HEK293T (cell line): Measurements from ENCODE around the gene PLAGL1.

Experiments used
- CTCF ChIA-PET: fragments of 350-600 bp; formaldehyde crosslinking; extraction: SDS; loops from one replicate; lab custom pipeline; 2021; ENCODE audit warnings: antibody characterized with exemption, inconsistent platforms; lab: Yijun Ruan, JAX
- POLR2A ChIA-PET: fragments of 350-600 bp; formaldehyde crosslinking; extraction: SDS; loops from one replicate; lab custom pipeline; 2020; ENCODE audit warnings: antibody characterized with exemption, inconsistent platforms; lab: Yijun Ruan, JAX
- DNase-seq: peaks from one replicate; pipeline ENCODE4 v3.0.0; 2012; ENCODE audit warnings: mixed read lengths; ENCODE audit errors: extremely low spot score
- ARNT ChIP-seq: fragments of 450-650 bp; IDR thresholded peaks from 2 replicates; pipeline ENCODE4 v1.6.1; 2017; ENCODE audit warnings: mild to moderate bottlenecking
- BHLHE40 ChIP-seq: fragments of 450-650 bp; IDR thresholded peaks from 2 replicates; pipeline ENCODE4 v1.6.1; 2016; ENCODE audit warnings: mild to moderate bottlenecking, moderate library complexity, borderline replicate concordance
- CTBP1 ChIP-seq: fragments of 450-650 bp; IDR thresholded peaks from 2 replicates; pipeline ENCODE4 v1.6.1; 2016; ENCODE audit warnings: borderline replicate concordance
- ELF4 ChIP-seq: fragments of 450-650 bp; IDR thresholded peaks from 2 replicates; pipeline ENCODE4 v1.6.1; 2017; ENCODE audit warnings: antibody characterized with exemption
- FOXA1 ChIP-seq: fragments of 450-650 bp; IDR thresholded peaks from 2 replicates; pipeline ENCODE4 v1.6.1; 2016; ENCODE audit warnings: mild to moderate bottlenecking
- FOXK2 ChIP-seq: fragments of 450-650 bp; IDR thresholded peaks from 2 replicates; pipeline ENCODE4 v1.6.1; 2016; ENCODE audit warnings: mild to moderate bottlenecking
- FOXM1 ChIP-seq: fragments of 450-650 bp; IDR thresholded peaks from 2 replicates; pipeline ENCODE4 v1.6.1; 2017; ENCODE audit warnings: mild to moderate bottlenecking, borderline replicate concordance
- HDGF ChIP-seq: fragments of 450-650 bp; IDR thresholded peaks from 2 replicates; pipeline ENCODE4 v1.6.1; 2017; ENCODE audit warnings: antibody characterized with exemption, borderline replicate concordance
- L3MBTL2 ChIP-seq: fragments of 450-650 bp; conservative IDR thresholded peaks from 2 replicates; pipeline ENCODE4 v1.6.1; 2016; ENCODE audit warnings: mild to moderate bottlenecking
- LEF1 ChIP-seq: fragments of 450-650 bp; IDR thresholded peaks from 2 replicates; pipeline ENCODE4 v1.6.1; 2017; ENCODE audit warnings: mild to moderate bottlenecking, borderline replicate concordance
- NFRKB ChIP-seq: fragments of 450-650 bp; IDR thresholded peaks from 2 replicates; pipeline ENCODE4 v1.6.1; 2016; ENCODE audit warnings: mild to moderate bottlenecking, moderate library complexity
- SP1 ChIP-seq: fragments of 450-650 bp; IDR thresholded peaks from 2 replicates; pipeline ENCODE4 v1.6.1; 2017
- SUZ12 ChIP-seq: fragments of 450-650 bp; IDR thresholded peaks from 2 replicates; pipeline ENCODE4 v1.6.1; 2016; ENCODE audit warnings: mild to moderate bottlenecking
- TARDBP ChIP-seq: fragments of 450-650 bp; IDR thresholded peaks from 2 replicates; pipeline ENCODE4 v1.6.1; 2016
- ZNF384 ChIP-seq: fragments of 450-650 bp; IDR thresholded peaks from 2 replicates; pipeline ENCODE4 v1.6.1; 2016
- TF ChIP-seq, protein P1 (sequence below): fragments of 450-650 bp; IDR thresholded peaks from 2 replicates; pipeline ENCODE4 v1.6.1; 2016

The PLAGL1 gene

DNA sequence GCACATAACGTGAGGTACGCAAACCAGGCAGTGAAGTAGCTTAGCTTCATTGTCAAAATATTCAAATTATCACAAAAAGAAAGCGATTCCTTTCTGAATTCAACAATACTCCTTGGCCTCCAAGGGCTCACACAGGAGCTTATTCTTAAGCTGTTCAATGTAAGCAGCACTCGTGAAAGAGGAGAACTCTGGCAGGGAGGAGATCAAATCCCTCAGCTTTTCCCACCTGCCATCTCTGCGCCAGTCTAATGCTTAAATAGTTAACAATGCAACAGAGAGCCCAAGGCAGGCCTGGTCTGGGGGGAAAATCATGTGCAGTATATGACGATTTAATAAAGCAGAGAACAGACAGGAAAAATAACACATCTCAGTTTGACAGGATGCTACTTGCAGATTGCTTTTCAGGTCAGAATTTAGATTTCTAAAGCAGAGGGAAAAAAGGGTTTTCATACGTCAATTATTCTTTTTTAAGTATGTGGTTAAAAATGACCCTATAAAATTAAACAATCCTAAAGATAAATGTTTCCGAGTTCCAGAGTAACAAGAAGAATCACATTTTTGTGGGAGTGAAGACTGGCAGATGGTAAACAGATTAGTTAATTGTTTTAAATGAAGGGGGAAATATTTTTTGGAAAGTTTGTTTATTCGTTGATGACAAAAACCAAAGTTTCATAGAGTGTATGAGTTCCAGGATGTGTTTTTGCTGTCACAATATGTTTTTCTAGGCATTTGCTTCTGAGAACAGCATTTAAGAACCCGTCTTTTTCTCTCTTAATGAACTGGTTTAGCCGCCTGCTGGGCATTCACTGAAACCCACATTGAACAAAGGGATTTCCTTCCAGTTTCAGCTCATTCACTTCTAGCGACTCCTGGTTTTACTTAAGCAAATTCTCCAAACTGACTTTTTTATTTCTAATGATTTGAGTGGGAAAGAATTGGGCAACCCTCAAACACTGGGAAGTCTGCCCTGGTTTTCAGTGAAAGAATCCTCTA is 45.9 kb downstream of the PLAGL1 start:
- no peak for TF ChIP-seq L3MBTL2
- TF ChIP-seq BHLHE40 = no peak
- no peak for TF ChIP-seq CTBP1
- no peak for TF ChIP-seq SP1
- no peak for TF ChIP-seq FOXK2
- TF ChIP-seq ARNT = no peak
- no peak for TF ChIP-seq LEF1
- no peak for TF ChIP-seq ZNF384
- no peak for TF ChIP-seq FOXA1
- no peak for TF ChIP-seq TARDBP
- no peak for TF ChIP-seq ELF4
- no peak for TF ChIP-seq SUZ12
- TF ChIP-seq NFRKB = no peak
- TF ChIP-seq, protein P1, sequence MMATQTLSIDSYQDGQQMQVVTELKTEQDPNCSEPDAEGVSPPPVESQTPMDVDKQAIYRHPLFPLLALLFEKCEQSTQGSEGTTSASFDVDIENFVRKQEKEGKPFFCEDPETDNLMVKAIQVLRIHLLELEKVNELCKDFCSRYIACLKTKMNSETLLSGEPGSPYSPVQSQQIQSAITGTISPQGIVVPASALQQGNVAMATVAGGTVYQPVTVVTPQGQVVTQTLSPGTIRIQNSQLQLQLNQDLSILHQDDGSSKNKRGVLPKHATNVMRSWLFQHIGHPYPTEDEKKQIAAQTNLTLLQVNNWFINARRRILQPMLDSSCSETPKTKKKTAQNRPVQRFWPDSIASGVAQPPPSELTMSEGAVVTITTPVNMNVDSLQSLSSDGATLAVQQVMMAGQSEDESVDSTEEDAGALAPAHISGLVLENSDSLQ = no peak
- no peak for TF ChIP-seq FOXM1
- TF ChIP-seq HDGF = no peak
- ChIA-PET CTCF (interaction anchor here (1.0 kb wide), 1 partner anchor 25 kb away, joined by 3 read pairs; no protein-coding TSS in a partner anchor), POLR2A (no interaction called here)
- no peak for DNase-seq

DNA sequence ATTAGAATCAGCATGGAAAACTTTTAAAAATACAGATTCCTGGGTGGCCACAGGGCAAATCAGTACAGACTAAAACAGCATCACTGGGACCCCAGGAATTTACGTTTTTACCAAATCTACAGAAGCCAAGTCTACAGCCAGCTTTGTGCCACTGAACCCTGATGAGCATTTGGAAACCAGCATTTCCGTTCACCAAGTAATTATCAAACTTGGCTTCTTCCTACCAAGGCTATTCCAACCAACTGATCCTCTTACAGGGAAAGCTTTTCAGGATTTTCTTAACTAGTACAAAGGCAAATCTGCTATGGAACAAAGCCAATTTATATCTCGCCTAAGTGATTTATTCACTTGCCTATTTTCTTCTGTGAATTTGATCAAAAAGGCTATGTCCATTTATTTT is 47.0 kb downstream of the PLAGL1 start:
- TF ChIP-seq, protein P1 = no peak
- no peak for TF ChIP-seq HDGF
- no peak for TF ChIP-seq ZNF384
- no peak for TF ChIP-seq BHLHE40
- no peak for TF ChIP-seq SUZ12
- CTCF ChIA-PET = interaction anchor here (1.0 kb wide), 1 partner anchor 23 kb away, joined by 3 read pairs; no protein-coding TSS in a partner anchor
- POLR2A ChIA-PET = no interaction called here
- no peak for DNase-seq

DNA sequence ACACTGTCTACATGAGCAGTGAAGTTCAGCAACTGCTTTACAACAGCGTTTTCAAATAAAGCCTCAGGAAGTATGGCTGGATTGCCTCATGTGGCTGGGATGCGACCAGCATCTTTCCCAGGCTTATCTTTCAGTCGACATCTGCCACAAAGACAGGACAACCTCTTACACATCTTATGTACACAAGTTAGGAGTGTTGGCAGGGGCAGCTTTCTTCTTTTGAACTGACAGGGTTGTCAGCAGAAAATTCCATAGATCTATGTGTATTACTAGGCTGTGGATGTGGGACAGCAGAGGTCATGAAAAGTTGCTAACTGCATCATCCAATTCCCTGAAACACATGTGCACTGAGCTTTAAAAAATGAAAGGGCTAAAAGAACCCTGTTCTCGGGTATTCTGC is 48.1 kb downstream of the PLAGL1 start:
- TF ChIP-seq NFRKB (no peak), ARNT (no peak), FOXK2 (no peak), ZNF384 (no peak), FOXA1 (no peak), L3MBTL2 (no peak), SUZ12 (no peak), TARDBP (no peak), LEF1 (no peak), ELF4 (no peak), SP1 (no peak), FOXM1 (no peak), CTBP1 (no peak), HDGF (no peak), BHLHE40 (no peak)
- TF ChIP-seq, protein P1 = no peak
- ChIA-PET CTCF (no interaction called here), POLR2A (no interaction called here)
- no peak for DNase-seq

DNA sequence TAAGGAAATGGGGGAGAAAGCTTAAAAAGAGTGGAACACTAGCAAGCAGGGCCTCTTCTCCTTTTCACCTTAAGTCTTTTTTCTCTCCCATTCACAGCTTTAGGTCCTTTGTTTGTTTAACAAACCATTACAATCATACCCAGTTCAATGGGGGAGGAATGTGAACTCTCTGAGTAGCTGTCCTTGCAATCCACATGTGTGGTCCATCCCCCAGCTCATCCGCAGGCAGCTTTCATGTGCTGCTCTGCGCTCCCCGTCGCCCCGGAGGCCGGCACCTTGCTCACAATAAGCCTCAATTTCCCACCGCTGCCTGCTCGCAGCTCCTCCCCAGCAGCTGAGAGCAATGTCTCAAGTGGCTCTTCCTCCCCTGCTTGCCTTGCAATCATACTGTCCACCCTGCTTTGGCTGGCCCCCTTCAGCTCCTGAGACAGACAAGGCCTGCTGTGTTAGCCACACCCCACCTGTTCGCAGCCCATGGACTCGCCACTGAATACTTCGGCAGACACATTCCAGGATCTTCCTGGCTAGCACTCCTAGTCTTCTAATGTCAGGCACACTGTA is 49.1 kb downstream of the PLAGL1 start:
- ChIA-PET CTCF (no interaction called here), POLR2A (no interaction called here)
- no peak for DNase-seq
- no peak for TF ChIP-seq HDGF
- no peak for TF ChIP-seq FOXA1
- TF ChIP-seq SUZ12 = no peak
- TF ChIP-seq, protein P1 = no peak
- TF ChIP-seq ARNT = no peak
- no peak for TF ChIP-seq SP1
- no peak for TF ChIP-seq CTBP1
- no peak for TF ChIP-seq ZNF384
- TF ChIP-seq FOXK2 = no peak
- TF ChIP-seq NFRKB = no peak

DNA sequence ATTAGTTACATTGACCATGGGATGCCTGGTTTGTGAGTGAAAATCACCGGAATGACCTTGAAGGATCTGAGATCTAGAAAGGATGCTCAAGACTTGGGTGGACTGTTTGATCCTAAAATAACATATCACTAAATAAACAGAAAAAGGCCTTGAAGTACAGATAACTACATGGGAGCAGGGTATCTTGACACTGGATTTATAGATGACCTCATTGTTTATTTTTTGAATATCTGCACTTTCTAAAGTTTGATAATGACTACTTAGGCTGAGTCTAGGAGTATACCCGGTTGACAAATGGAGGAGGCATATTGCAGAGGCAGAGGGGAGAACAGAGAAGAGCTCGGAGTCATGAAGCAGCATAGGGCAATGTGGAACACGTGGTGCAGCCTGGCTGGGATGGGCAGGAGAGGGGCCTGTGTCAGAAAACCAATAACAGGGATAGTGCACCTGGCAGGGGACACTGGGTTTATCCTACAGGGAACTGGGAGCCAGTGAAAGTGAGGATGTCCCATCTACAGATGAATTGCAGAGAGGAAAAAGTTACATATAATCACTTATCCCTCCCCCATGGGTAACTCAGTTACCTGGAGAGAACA is 50.3 kb downstream of the PLAGL1 start:
- TF ChIP-seq FOXA1 (no peak), TARDBP (no peak), SP1 (no peak), BHLHE40 (no peak), ZNF384 (no peak), SUZ12 (no peak), NFRKB (no peak), CTBP1 (no peak), ARNT (no peak), HDGF (no peak), ELF4 (no peak), L3MBTL2 (no peak), FOXM1 (no peak), FOXK2 (no peak), LEF1 (no peak)
- TF ChIP-seq, protein P1 = no peak
- ChIA-PET CTCF (no interaction called here), POLR2A (no interaction called here)
- DNase-seq = no peak
